Measurements from ENCODE around the gene ARL6IP1.
"Not testable (repeated sequence)": the region's sequence is repeated elsewhere in the genome, so short reads cannot be mapped to it uniquely, and the experiment has no call there.

ARL6IP1 gene

GRCh38 chr16:18797746-18798145 lies 3.6 kb downstream of the ARL6IP1 start:
- DNase-seq, result no peak

- DNase-seq, result no peak
These were observed 5.0 kb downstream of the ARL6IP1 start for GRCh38 chr16:18796377-18796776.

- no peak for DNase-seq
These were observed 8.4 kb downstream of the ARL6IP1 start for GRCh38 chr16:18792836-18793433.

- DNase-seq, result peak; percentile 89 to 91
These were observed 11.3 kb downstream of the ARL6IP1 start, which contains the start of gene RPS15A for GRCh38 chr16:18789850-18790706. Gene RPS15A (minus strand): TSS chr16:18790334. CDS start chr16:18789113, 1,221 bp downstream.

GRCh38 chr16:18789515-18789849 lies 11.9 kb downstream of the ARL6IP1 start:
- no peak for DNase-seq

GRCh38 chr16:18788828-18789514 lies 12.4 kb downstream of the ARL6IP1 start:
- DNase-seq, result no peak

GRCh38 chr16:18784917-18785623 lies 16.3 kb downstream of the ARL6IP1 start:
- DNase-seq, result no peak

- DNase-seq, result no peak
These were observed 17.7 kb downstream of the ARL6IP1 start for GRCh38 chr16:18783430-18784341.

- DNase-seq, result no peak
These were observed 18.5 kb downstream of the ARL6IP1 start for GRCh38 chr16:18782697-18783429.

- DNase-seq, result not testable (repeated sequence)
These were observed 20.1 kb downstream of the ARL6IP1 start for GRCh38 chr16:18781232-18781631.

GRCh38 chr16:18780460-18781026 lies 20.8 kb downstream of the ARL6IP1 start:
- not testable (repeated sequence) for DNase-seq

- DNase-seq, result not testable (repeated sequence)
These were observed 23.7 kb downstream of the ARL6IP1 start for GRCh38 chr16:18777664-18778063.

GRCh38 chr16:18776334-18776733 lies 25.0 kb downstream of the ARL6IP1 start:
- not testable (repeated sequence) for DNase-seq

GRCh38 chr16:18774651-18775050 lies 26.7 kb downstream of the ARL6IP1 start:
- DNase-seq, result peak; percentile 71 to 72

- not testable (repeated sequence) for DNase-seq
These were observed 29.2 kb downstream of the ARL6IP1 start for GRCh38 chr16:18772171-18772570.

- not testable (repeated sequence) for DNase-seq
These were observed 30.9 kb downstream of the ARL6IP1 start for GRCh38 chr16:18770336-18770962.

- not testable (repeated sequence) for DNase-seq
These were observed 34.1 kb downstream of the ARL6IP1 start for GRCh38 chr16:18767217-18767616.

- DNase-seq, result not testable (repeated sequence)
These were observed 38.6 kb downstream of the ARL6IP1 start for GRCh38 chr16:18762713-18763112.

GRCh38 chr16:18759598-18760520 lies 41.5 kb downstream of the ARL6IP1 start:
- DNase-seq, result peak in 1 of 2 experiments; percentile 15
